ENCODE results near the gene CFAP221.

The CFAP221 gene

GRCh38 chr2:119693967-119694366, 149.7 kb downstream of the CFAP221 start:
- in situ Hi-C loops (cut with HindIII; ENCODE audit: low pct_ligation_motif_present, low sequenced_read_pairs), result no loop called here
- Histone ChIP-seq H3K27ac (no peak overlapping the region), H3K27me3 (replicated peaks) (no peaks in the 10 kb centered on the region), H3K4me3 (ENCODE audit: low read depth, low read length) (no peak overlapping the region), H3K36me3 (replicated peaks) (no peaks in the 10 kb centered on the region)
- DNase-seq, result no peak
- no peak for TF ChIP-seq CTCF (IDR thresholded peaks at IDR 0.05; ENCODE audit: low read depth, low read length, missing control alignments)

- no peak for DNase-seq
- no peak overlapping the region for H3K4me3 ChIP-seq (ENCODE audit: low read depth, low read length)
- no peak overlapping the region for H3K27ac ChIP-seq
- in situ Hi-C loops (cut with HindIII; ENCODE audit: low pct_ligation_motif_present, low sequenced_read_pairs), result no loop called here
- TF ChIP-seq CTCF (IDR thresholded peaks at IDR 0.05; ENCODE audit: low read depth, low read length, missing control alignments), result no peak
- no peaks in the 10 kb centered on the region for H3K27me3 ChIP-seq (replicated peaks)
- H3K36me3 ChIP-seq (replicated peaks), result no peaks in the 10 kb centered on the region
Observed at GRCh38 chr2:119694470-119694844, 150.2 kb downstream of the CFAP221 start.

GRCh38 chr2:119694845-119695521, 150.7 kb downstream of the CFAP221 start:
- Histone ChIP-seq H3K4me3 (ENCODE audit: low read depth, low read length) (peak overlapping the region; percentile 1), H3K27ac (no peak overlapping the region), H3K27me3 (replicated peaks) (no peaks in the 10 kb centered on the region), H3K36me3 (replicated peaks) (no peaks in the 10 kb centered on the region)
- in situ Hi-C loops (cut with HindIII; ENCODE audit: low pct_ligation_motif_present, low sequenced_read_pairs), result no loop called here
- no peak for TF ChIP-seq CTCF (IDR thresholded peaks at IDR 0.05; ENCODE audit: low read depth, low read length, missing control alignments)
- DNase-seq, result peak; percentile 49

GRCh38 chr2:119696005-119696404, 151.8 kb downstream of the CFAP221 start:
- H3K4me3 ChIP-seq (ENCODE audit: low read depth, low read length), result no peak overlapping the region
- TF ChIP-seq CTCF (IDR thresholded peaks at IDR 0.05; ENCODE audit: low read depth, low read length, missing control alignments), result no peak

GRCh38 chr2:119696494-119697030, 152.3 kb downstream of the CFAP221 start:
- DNase-seq, result no peak
- Histone ChIP-seq H3K27me3 (replicated peaks) (no peaks in the 10 kb centered on the region), H3K4me3 (ENCODE audit: low read depth, low read length) (no peak overlapping the region), H3K27ac (no peak overlapping the region), H3K36me3 (replicated peaks) (no peaks in the 10 kb centered on the region)
- in situ Hi-C loops (cut with HindIII; ENCODE audit: low pct_ligation_motif_present, low sequenced_read_pairs), result no loop called here
- TF ChIP-seq CTCF (IDR thresholded peaks at IDR 0.05; ENCODE audit: low read depth, low read length, missing control alignments), result no peak

More at GRCh38 chr2:119696005-119696404, 151.8 kb downstream of the CFAP221 start:
- DNase-seq, result no peak
- Histone ChIP-seq H3K36me3 (replicated peaks) (no peaks in the 10 kb centered on the region), H3K27ac (no peak overlapping the region), H3K27me3 (replicated peaks) (no peaks in the 10 kb centered on the region)
- in situ Hi-C loops (cut with HindIII; ENCODE audit: low pct_ligation_motif_present, low sequenced_read_pairs), result no loop called here

Data from brain microvascular endothelial cell (primary cell).